ENCODE data around the gene COL17A1. TPM values are rescaled to one million over a fixed set of nuclear protein-coding genes. Genes with fewer than 3 reads are reported as not detected.

COL17A1 gene
- total RNA-seq, 2 donors from 2014 or later: 19.1 to 47.6 TPM

- intact Hi-C loops (cut with DNase I): no loop called here
- TF ChIP-seq POLR2AphosphoS5 (IDR thresholded peaks at IDR 0.05) (no peak), CTCF (IDR thresholded peaks at IDR 0.05) (no peak), POLR2A (IDR thresholded peaks at IDR 0.05) (no peak)
- no peak for DNase-seq (ENCODE audit: low spot score)
- Histone ChIP-seq H3K27ac (no peak overlapping the region), H3K9me3 (no peaks in the 10 kb centered on the region), H3K4me1 (replicated peaks) (no peaks in the 10 kb centered on the region), H3K36me3 (no peaks in the 10 kb centered on the region), H3K4me3 (no peak overlapping the region), H3K27me3 (replicated peaks; ENCODE audit: insufficient read depth) (no peaks in the 10 kb centered on the region)
- 88% methylated on average over 4 of the region's 4 CpGs for WGBS
Observed at GRCh38 chr10:104053201-104053600, 32.5 kb downstream of the COL17A1 start.

GRCh38 chr10:104052431-104052830 lies 33.2 kb downstream of the COL17A1 start:
- Histone ChIP-seq H3K9me3 (no peaks in the 10 kb centered on the region), H3K27ac (no peak overlapping the region), H3K4me1 (replicated peaks) (no peaks in the 10 kb centered on the region), H3K4me3 (no peak overlapping the region), H3K27me3 (replicated peaks; ENCODE audit: insufficient read depth) (no peaks in the 10 kb centered on the region), H3K36me3 (no peaks in the 10 kb centered on the region)
- intact Hi-C loops (cut with DNase I): no loop called here
- WGBS: 91% methylated on average over 2 of the region's 2 CpGs
- no peak for DNase-seq (ENCODE audit: low spot score)
- no peak for TF ChIP-seq POLR2A (IDR thresholded peaks at IDR 0.05)
- TF ChIP-seq CTCF (IDR thresholded peaks at IDR 0.05): no peak
- TF ChIP-seq POLR2AphosphoS5 (IDR thresholded peaks at IDR 0.05): no peak

- DNase-seq (ENCODE audit: low spot score): no peak
- no peaks in the 10 kb centered on the region for H3K36me3 ChIP-seq
- H3K9me3 ChIP-seq: no peaks in the 10 kb centered on the region
- WGBS: 62% methylated on average over 8 of the region's 8 CpGs
- TF ChIP-seq POLR2AphosphoS5 (IDR thresholded peaks at IDR 0.05): no peak
- no peak for TF ChIP-seq POLR2A (IDR thresholded peaks at IDR 0.05)
- no peak for TF ChIP-seq CTCF (IDR thresholded peaks at IDR 0.05)
- H3K27me3 ChIP-seq (replicated peaks; ENCODE audit: insufficient read depth): no peaks in the 10 kb centered on the region
- no peak overlapping the region for H3K27ac ChIP-seq
- no peaks in the 10 kb centered on the region for H3K4me1 ChIP-seq (replicated peaks)
- intact Hi-C loops (cut with DNase I): no loop called here
- H3K4me3 ChIP-seq: no peak overlapping the region
Observed at GRCh38 chr10:104049504-104050250, 36.0 kb downstream of the COL17A1 start.

- H3K27ac ChIP-seq: no peak overlapping the region
- no peaks in the 10 kb centered on the region for H3K36me3 ChIP-seq
- TF ChIP-seq CTCF (IDR thresholded peaks at IDR 0.05): no peak
- TF ChIP-seq POLR2A (IDR thresholded peaks at IDR 0.05): no peak
- no peak for TF ChIP-seq POLR2AphosphoS5 (IDR thresholded peaks at IDR 0.05)
- WGBS: 84% methylated on average over 6 of the region's 6 CpGs
- intact Hi-C loops (cut with DNase I): no loop called here
- H3K27me3 ChIP-seq (replicated peaks; ENCODE audit: insufficient read depth): no peaks in the 10 kb centered on the region
- no peak for DNase-seq (ENCODE audit: low spot score)
- H3K4me3 ChIP-seq: no peak overlapping the region
- no peaks in the 10 kb centered on the region for H3K9me3 ChIP-seq
- H3K4me1 ChIP-seq (replicated peaks): no peaks in the 10 kb centered on the region
Observed at GRCh38 chr10:104046651-104047050, 39.0 kb downstream of the COL17A1 start.
